ENCODE measurements around the gene GDF7.

GDF7 gene

DNA sequence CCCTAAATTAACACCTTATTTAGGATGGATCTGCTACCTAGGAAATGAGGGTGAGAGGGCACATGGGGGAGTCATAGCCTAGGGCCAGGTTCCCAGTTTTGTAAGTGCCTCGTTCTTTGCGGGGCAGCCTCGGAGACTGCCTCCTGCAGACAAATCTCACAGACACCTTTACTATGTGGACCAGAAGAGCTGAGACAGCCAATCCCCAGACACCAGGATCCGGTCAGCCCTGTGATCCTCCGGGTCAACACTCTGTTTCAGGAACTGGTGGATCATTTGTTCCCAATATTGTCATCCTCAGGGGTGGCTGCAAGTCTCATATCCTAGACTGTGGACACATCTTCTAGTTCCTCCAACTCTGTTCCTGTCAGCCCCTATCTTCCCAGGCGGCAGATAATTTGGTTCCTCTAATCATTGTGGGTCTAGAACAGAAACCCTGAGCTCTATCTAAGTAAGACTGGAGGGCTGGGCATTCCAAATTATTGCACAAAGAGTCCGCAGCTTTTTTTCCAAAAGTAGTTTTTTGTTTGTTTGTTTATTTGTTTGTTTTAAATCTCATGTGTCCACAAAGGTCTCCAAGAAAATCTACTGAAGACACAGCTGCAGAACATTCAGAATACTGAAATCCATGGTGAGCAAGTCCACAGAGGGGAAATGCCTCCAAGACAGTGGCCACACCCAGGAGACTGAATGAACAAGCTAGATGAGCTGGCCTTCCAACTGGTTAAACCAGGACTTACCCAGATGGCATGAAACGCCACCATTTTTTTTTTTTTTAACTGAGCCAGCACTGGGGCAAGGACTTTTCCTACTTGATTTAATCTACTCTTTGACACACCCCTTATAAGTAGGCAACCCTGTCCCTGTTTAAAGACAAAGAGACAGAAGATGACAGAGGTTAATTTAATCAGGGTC, 6.2 kb upstream of the GDF7 start:
- ATAC-seq (ENCODE audit: insufficient read depth, low read depth): no peak

DNA sequence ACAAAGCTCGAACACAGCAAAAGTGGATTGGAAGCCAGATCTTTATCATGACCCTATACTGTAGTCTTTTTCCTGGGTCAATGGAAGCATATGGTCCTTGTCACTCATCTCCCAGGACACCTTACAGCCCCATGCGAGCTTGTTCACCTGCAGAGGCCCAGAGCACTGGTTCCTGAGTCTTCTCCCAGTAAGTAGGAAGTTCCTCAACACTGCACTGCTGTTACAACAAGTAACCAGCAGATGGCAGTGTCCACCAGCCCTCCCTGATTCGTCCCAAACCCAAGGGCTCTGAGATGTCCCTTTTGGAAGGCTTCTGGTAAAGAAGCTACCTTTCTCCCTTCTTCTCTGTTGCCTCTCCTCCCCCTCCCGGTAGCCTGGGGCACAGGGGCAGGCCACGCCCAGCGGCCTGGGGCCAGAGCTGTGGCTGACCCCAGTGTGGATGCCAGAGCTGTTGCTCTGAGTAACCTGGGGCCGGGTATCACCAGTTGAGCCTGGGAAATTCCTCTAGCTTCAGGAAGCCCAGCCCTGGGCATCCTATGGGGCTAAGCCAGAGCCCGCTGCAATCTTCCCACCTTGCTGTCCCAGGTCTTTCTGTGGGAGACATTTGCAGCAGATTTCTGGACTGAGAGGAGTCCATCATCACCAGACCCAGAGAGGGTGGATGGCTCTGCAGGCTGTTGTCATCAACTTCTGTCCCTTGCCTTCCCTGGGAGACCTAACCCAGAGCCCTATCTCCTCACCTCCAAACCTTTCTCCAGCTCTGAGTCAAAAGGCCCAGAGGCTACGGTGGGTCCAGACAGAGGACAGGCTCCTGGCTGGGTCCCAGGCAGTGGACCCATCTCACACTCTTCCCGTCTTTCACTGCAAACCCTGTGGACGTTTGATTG, 5.3 kb upstream of the GDF7 start:
- ATAC-seq (ENCODE audit: insufficient read depth, low read depth) (peak; percentile 87), DNase-seq (peak; percentile 68)
- Histone ChIP-seq H3K4me3 (ENCODE audit: low read depth in 1 of 2, low read length in 2 of 2) (no peak overlapping the region), H3K9me3 (ENCODE audit: insufficient read depth, low read length, severe bottlenecking) (no peaks in the 10 kb centered on the region), H2AFZ (ENCODE audit: low read depth, low read length) (no peak overlapping the region), H4K20me1 (ENCODE audit: insufficient read depth, low read length) (no peaks in the 10 kb centered on the region), H3K9ac (ENCODE audit: low read depth, low read length) (no peak overlapping the region), H3K27ac (ENCODE audit: low read length) (no peak overlapping the region), H3K36me3 (ENCODE audit: insufficient read depth, low read length) (no peaks in the 10 kb centered on the region), H3K27me3 (ENCODE audit: insufficient read depth, low read length, poor library complexity) (peaks cover 5% of the 10 kb centered on the region), H3K4me2 (ENCODE audit: insufficient read depth, low read length) (no peak overlapping the region), H3K4me1 (ENCODE audit: insufficient read depth, low read length) (no peaks in the 10 kb centered on the region), H3K79me2 (ENCODE audit: insufficient read depth, low read length) (no peaks in the 10 kb centered on the region)
- no peak for TF ChIP-seq EZH2 (IDR thresholded peaks at IDR 0.05; ENCODE audit: borderline replicate concordance, low read depth, low read length, severe bottlenecking)
- TF ChIP-seq, protein P1, sequence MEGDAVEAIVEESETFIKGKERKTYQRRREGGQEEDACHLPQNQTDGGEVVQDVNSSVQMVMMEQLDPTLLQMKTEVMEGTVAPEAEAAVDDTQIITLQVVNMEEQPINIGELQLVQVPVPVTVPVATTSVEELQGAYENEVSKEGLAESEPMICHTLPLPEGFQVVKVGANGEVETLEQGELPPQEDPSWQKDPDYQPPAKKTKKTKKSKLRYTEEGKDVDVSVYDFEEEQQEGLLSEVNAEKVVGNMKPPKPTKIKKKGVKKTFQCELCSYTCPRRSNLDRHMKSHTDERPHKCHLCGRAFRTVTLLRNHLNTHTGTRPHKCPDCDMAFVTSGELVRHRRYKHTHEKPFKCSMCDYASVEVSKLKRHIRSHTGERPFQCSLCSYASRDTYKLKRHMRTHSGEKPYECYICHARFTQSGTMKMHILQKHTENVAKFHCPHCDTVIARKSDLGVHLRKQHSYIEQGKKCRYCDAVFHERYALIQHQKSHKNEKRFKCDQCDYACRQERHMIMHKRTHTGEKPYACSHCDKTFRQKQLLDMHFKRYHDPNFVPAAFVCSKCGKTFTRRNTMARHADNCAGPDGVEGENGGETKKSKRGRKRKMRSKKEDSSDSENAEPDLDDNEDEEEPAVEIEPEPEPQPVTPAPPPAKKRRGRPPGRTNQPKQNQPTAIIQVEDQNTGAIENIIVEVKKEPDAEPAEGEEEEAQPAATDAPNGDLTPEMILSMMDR (IDR thresholded peaks at IDR 0.05; ENCODE audit: borderline replicate concordance, extremely low read depth, low read length, poor library complexity, severe bottlenecking): peak; percentile 99

More for the DNA sequence above, 6.2 kb upstream of the GDF7 start:
- Histone ChIP-seq H3K79me2 (ENCODE audit: insufficient read depth, low read length) (no peaks in the 10 kb centered on the region), H3K9ac (ENCODE audit: low read depth, low read length) (no peak overlapping the region), H3K27me3 (ENCODE audit: insufficient read depth, low read length, poor library complexity) (peaks cover 5% of the 10 kb centered on the region), H3K4me3 (ENCODE audit: low read depth in 1 of 2, low read length in 2 of 2) (no peak overlapping the region), H3K36me3 (ENCODE audit: insufficient read depth, low read length) (no peaks in the 10 kb centered on the region), H3K27ac (ENCODE audit: low read length) (no peak overlapping the region), H3K4me2 (ENCODE audit: insufficient read depth, low read length) (no peak overlapping the region), H3K4me1 (ENCODE audit: insufficient read depth, low read length) (no peaks in the 10 kb centered on the region), H4K20me1 (ENCODE audit: insufficient read depth, low read length) (no peaks in the 10 kb centered on the region), H2AFZ (ENCODE audit: low read depth, low read length) (no peak overlapping the region), H3K9me3 (ENCODE audit: insufficient read depth, low read length, severe bottlenecking) (no peaks in the 10 kb centered on the region)
- no peak for TF ChIP-seq EZH2 (IDR thresholded peaks at IDR 0.05; ENCODE audit: borderline replicate concordance, low read depth, low read length, severe bottlenecking)
- TF ChIP-seq, protein P1 (IDR thresholded peaks at IDR 0.05; ENCODE audit: borderline replicate concordance, extremely low read depth, low read length, poor library complexity, severe bottlenecking): no peak
- no peak for DNase-seq

GRCh38 chr2:20662308-20662937, 4.5 kb upstream of the GDF7 start:
- Histone ChIP-seq H3K36me3 (ENCODE audit: insufficient read depth, low read length) (no peaks in the 10 kb centered on the region), H3K9me3 (ENCODE audit: insufficient read depth, low read length, severe bottlenecking) (no peaks in the 10 kb centered on the region), H3K4me3 (ENCODE audit: low read depth in 1 of 2, low read length in 2 of 2) (no peak overlapping the region), H3K27me3 (ENCODE audit: insufficient read depth, low read length, poor library complexity) (peaks cover 3% of the 10 kb centered on the region), H2AFZ (ENCODE audit: low read depth, low read length) (no peak overlapping the region), H3K4me2 (ENCODE audit: insufficient read depth, low read length) (no peak overlapping the region), H3K9ac (ENCODE audit: low read depth, low read length) (no peak overlapping the region), H3K27ac (ENCODE audit: low read length) (no peak overlapping the region), H3K79me2 (ENCODE audit: insufficient read depth, low read length) (no peaks in the 10 kb centered on the region), H4K20me1 (ENCODE audit: insufficient read depth, low read length) (no peaks in the 10 kb centered on the region), H3K4me1 (ENCODE audit: insufficient read depth, low read length) (no peaks in the 10 kb centered on the region)
- no peak for ATAC-seq (ENCODE audit: insufficient read depth, low read depth)
- no peak for TF ChIP-seq EZH2 (IDR thresholded peaks at IDR 0.05; ENCODE audit: borderline replicate concordance, low read depth, low read length, severe bottlenecking)
- TF ChIP-seq, protein P1 (IDR thresholded peaks at IDR 0.05; ENCODE audit: borderline replicate concordance, extremely low read depth, low read length, poor library complexity, severe bottlenecking): no peak
- no peak for DNase-seq
